Measurements from ENCODE around the gene ERN1. TPM values are rescaled to one million over a fixed set of nuclear protein-coding genes. Genes with fewer than 3 reads are reported as not detected.

Gene ERN1
- total RNA-seq, 1 experiment from 2014 or later, result 27.5 TPM

DNA sequence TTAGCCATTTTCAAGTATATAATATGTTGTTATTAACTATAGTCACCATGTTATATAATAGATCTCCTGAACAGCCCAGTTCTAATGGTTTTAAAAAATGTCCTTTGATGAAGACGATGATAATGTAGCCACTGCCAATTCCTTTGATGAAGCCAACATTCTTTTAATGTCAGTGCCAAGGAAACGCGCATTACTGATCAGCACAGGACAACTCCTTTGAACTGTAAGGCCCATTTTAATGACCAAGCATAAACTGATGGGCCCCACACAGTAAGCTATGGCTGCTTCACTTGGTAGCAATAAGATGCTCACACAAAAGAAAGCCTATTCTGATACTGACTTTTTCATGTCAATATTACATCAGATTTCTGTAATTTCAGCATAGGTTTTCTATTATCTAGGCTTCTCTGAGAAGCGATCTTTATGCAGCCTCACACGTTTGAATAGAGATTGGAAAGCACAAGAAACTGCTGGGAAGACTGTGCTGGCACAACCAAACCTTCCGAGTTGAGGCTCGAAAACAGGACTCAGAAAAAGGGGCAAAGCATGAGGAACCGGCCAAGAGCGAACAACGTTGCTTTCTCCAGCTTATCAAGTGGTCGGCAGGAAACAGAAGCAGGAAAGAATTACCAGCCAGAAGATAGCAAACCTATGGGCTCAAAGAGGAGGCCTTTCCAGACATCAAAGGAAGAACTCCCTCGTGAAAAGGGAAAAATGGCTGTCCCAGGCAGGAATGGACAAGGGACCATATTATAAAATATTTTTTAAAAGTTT is 19.4 kb downstream of the ERN1 start:
- DNase-seq, result no peak
- POLR2A ChIA-PET, result interaction anchor here (0.6 kb wide), 1 partner anchor 36 kb away, joined by 3 read pairs; no protein-coding TSS in a partner anchor
- H3K4me1 Mint-ChIP-seq (ENCODE audit: low read depth, unreplicated experiment), result peaks cover 29% of the 10 kb centered on the region
- peaks cover 18% of the 10 kb centered on the region for H3K4me1 ChIP-seq
- H3K4me3 ChIP-seq (ENCODE audit: low read depth, low read length), result no peak overlapping the region
- TF ChIP-seq, protein P1, sequence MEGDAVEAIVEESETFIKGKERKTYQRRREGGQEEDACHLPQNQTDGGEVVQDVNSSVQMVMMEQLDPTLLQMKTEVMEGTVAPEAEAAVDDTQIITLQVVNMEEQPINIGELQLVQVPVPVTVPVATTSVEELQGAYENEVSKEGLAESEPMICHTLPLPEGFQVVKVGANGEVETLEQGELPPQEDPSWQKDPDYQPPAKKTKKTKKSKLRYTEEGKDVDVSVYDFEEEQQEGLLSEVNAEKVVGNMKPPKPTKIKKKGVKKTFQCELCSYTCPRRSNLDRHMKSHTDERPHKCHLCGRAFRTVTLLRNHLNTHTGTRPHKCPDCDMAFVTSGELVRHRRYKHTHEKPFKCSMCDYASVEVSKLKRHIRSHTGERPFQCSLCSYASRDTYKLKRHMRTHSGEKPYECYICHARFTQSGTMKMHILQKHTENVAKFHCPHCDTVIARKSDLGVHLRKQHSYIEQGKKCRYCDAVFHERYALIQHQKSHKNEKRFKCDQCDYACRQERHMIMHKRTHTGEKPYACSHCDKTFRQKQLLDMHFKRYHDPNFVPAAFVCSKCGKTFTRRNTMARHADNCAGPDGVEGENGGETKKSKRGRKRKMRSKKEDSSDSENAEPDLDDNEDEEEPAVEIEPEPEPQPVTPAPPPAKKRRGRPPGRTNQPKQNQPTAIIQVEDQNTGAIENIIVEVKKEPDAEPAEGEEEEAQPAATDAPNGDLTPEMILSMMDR (IDR thresholded peaks at IDR 0.05; ENCODE audit: insufficient read depth in 1 of 2, low read depth in 1 of 2, low read length in 1 of 2, severe bottlenecking in 1 of 2, unreplicated experiment in 1 of 2), result no peak
- H3K9me3 Mint-ChIP-seq (ENCODE audit: unreplicated experiment), result no peaks in the 10 kb centered on the region
- no peaks in the 10 kb centered on the region for H3K27me3 Mint-ChIP-seq (ENCODE audit: insufficient read depth, unreplicated experiment)
- no peak overlapping the region for H3K4me3 Mint-ChIP-seq (ENCODE audit: unreplicated experiment)
- H3K9me3 ChIP-seq, result no peaks in the 10 kb centered on the region
- CTCF ChIA-PET, result no interaction called here
- intact Hi-C loops (cut with micrococcal nuclease; ENCODE audit: unreplicated experiment), result no loop called here
- peak overlapping the region; percentile 38 for H3K27ac Mint-ChIP-seq (ENCODE audit: unreplicated experiment)
- H3K36me3 ChIP-seq (ENCODE audit: control insufficient read depth, insufficient read depth, low read length), result no peaks in the 10 kb centered on the region
- H3K27me3 ChIP-seq (replicated peaks; ENCODE audit: control insufficient read depth, insufficient read depth, low read length), result no peaks in the 10 kb centered on the region
- peaks cover 5% of the 10 kb centered on the region for H3K36me3 Mint-ChIP-seq (ENCODE audit: insufficient read depth, unreplicated experiment)
- no TSS peak for BruUV-seq (replicated peaks)

DNA sequence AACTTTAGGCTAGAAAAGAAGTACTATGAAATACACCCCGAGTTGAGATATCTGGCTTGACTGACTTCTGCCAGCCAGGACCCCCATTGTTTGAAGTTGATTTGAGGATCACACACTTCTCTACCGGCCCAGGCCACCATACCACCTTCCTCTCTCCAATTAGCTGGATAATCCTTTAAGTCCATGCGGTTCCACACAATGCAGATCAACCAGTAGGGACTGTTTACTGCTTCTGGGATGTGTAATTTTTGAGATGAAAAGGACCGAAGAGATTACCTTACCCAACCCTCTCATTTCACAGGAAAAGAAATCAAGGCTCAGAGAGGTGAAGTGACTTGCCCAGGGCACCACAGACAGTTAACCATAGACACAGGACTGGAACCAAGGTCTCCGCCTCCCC is 20.5 kb downstream of the ERN1 start:
- Histone ChIP-seq H3K27me3 (replicated peaks; ENCODE audit: control insufficient read depth, insufficient read depth, low read length) (no peaks in the 10 kb centered on the region), H3K4me1 (peaks cover 18% of the 10 kb centered on the region), H3K36me3 (ENCODE audit: control insufficient read depth, insufficient read depth, low read length) (no peaks in the 10 kb centered on the region), H3K4me3 (ENCODE audit: low read depth, low read length) (no peak overlapping the region), H3K9me3 (no peaks in the 10 kb centered on the region)
- CTCF ChIA-PET, result no interaction called here
- POLR2A ChIA-PET, result no interaction called here
- no peak overlapping the region for H3K27ac Mint-ChIP-seq (ENCODE audit: unreplicated experiment)
- no TSS peak for BruUV-seq (replicated peaks)
- H3K36me3 Mint-ChIP-seq (ENCODE audit: insufficient read depth, unreplicated experiment), result peaks cover 5% of the 10 kb centered on the region
- H3K9me3 Mint-ChIP-seq (ENCODE audit: unreplicated experiment), result no peaks in the 10 kb centered on the region
- intact Hi-C loops (cut with micrococcal nuclease; ENCODE audit: unreplicated experiment), result no loop called here
- H3K4me3 Mint-ChIP-seq (ENCODE audit: unreplicated experiment), result no peak overlapping the region
- peaks cover 29% of the 10 kb centered on the region for H3K4me1 Mint-ChIP-seq (ENCODE audit: low read depth, unreplicated experiment)
- no peak for DNase-seq
- H3K27me3 Mint-ChIP-seq (ENCODE audit: insufficient read depth, unreplicated experiment), result no peaks in the 10 kb centered on the region
- TF ChIP-seq, protein P1 (IDR thresholded peaks at IDR 0.05; ENCODE audit: insufficient read depth in 1 of 2, low read depth in 1 of 2, low read length in 1 of 2, severe bottlenecking in 1 of 2, unreplicated experiment in 1 of 2), result no peak

DNA sequence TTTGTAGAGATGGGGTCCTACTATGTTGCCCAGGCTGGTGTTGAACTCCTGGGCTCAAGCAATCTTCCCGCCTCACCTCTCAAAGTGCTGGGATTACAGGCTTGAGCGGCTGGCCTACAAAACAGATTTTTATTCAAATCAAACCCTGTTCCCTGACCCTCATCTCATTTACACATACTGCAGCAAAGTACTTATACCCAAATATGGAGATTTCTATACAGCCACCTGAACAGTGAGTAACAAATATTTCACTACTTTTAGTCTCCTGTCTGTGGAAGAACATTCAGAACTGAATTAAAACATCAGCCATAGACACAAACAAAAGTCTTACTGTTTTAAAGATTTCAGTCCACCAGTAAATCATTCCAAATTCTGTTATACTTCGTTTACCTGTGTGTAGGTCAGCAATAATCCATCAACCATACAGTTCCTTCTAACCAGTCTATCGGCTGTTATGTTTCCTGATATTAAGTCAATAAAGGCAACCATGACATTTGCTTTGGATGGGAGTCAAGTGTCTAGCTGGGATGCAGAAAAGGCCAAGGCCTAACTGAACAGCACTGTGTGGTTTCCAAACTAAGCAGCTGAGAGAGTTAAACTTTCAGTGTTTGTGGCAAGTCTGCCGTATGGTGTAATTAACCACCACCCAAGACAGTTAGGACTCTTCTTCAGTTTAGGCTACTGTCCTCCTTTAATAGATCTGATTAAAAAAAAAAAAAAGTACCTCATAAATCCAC is 22.3 kb downstream of the ERN1 start:
- no TSS peak for BruUV-seq (replicated peaks)
- Mint-ChIP-seq H3K27me3 (ENCODE audit: insufficient read depth, unreplicated experiment) (no peaks in the 10 kb centered on the region), H3K36me3 (ENCODE audit: insufficient read depth, unreplicated experiment) (peaks cover 2% of the 10 kb centered on the region)

More for the DNA sequence above, 22.3 kb downstream of the ERN1 start:
- Mint-ChIP-seq H3K27ac (ENCODE audit: unreplicated experiment) (no peak overlapping the region), H3K4me3 (ENCODE audit: unreplicated experiment) (no peak overlapping the region), H3K4me1 (ENCODE audit: low read depth, unreplicated experiment) (peaks cover 29% of the 10 kb centered on the region), H3K9me3 (ENCODE audit: unreplicated experiment) (no peaks in the 10 kb centered on the region)
- Histone ChIP-seq H3K36me3 (ENCODE audit: control insufficient read depth, insufficient read depth, low read length) (no peaks in the 10 kb centered on the region), H3K4me1 (peaks cover 18% of the 10 kb centered on the region), H3K27me3 (replicated peaks; ENCODE audit: control insufficient read depth, insufficient read depth, low read length) (no peaks in the 10 kb centered on the region), H3K9me3 (no peaks in the 10 kb centered on the region), H3K4me3 (ENCODE audit: low read depth, low read length) (no peak overlapping the region)
- intact Hi-C loops (cut with micrococcal nuclease; ENCODE audit: unreplicated experiment), result no loop called here
- no peak for DNase-seq
- POLR2A ChIA-PET, result no interaction called here
- TF ChIP-seq, protein P1 (IDR thresholded peaks at IDR 0.05; ENCODE audit: insufficient read depth in 1 of 2, low read depth in 1 of 2, low read length in 1 of 2, severe bottlenecking in 1 of 2, unreplicated experiment in 1 of 2), result no peak
- CTCF ChIA-PET, result no interaction called here

Measured in Caco-2 (cell line).